Bronchial epithelial cell (primary cell): ENCODE measurements around the gene GMCL1. TPM values are rescaled to one million over a fixed set of nuclear protein-coding genes. Genes with fewer than 3 reads are reported as not detected.
"Not testable (repeated sequence)": the region's sequence is repeated elsewhere in the genome, so short reads cannot be mapped to it uniquely, and the experiment has no call there.

Experiments
- DNase-seq: peaks from one replicate; pipeline ENCODE4 v3.0.0-alpha.2; 2010; ENCODE audit warnings: low read depth
- FAIRE-seq: peaks from 2 replicates; lab custom pipeline; 2011; peaks lifted over from hg19 to GRCh38; lab: Jason Lieb, UNC
- H3K27me3 ChIP-seq: 2 replicates; pipeline ENCODE4 v1.5.1; 2011; ENCODE audit warnings: low read length; ENCODE audit not compliant: control insufficient read depth, insufficient read depth
- H3K36me3 ChIP-seq: 2 replicates; pipeline ENCODE4 v1.5.1; 2011; ENCODE audit warnings: low read length; ENCODE audit not compliant: control insufficient read depth, insufficient read depth
- H3K4me3 ChIP-seq: 2 replicates; pipeline ENCODE4 v1.5.1; 2011; ENCODE audit warnings: mild to moderate bottlenecking, low read depth, low read length, control low read depth
- CTCF ChIP-seq: IDR thresholded peaks from 2 replicates; pipeline ENCODE4 v1.5.1; 2011; ENCODE audit warnings: mild to moderate bottlenecking, moderate library complexity, low read length, control low read depth, inconsistent platforms; ENCODE audit not compliant: insufficient read depth, severe bottlenecking
- total RNA-seq: library from RNA; depleted of rRNA; stranded (reverse); fragments of >200 nt; gene quantifications from 2 replicates; pipeline ENCODE4 v1.2.1, GENCODE V29; 2014

The GMCL1 gene
- total RNA-seq, 1 donor from 2014 or later, result 9.5 TPM

- TF ChIP-seq CTCF, result no peak
- FAIRE-seq, result no peak
- Histone ChIP-seq H3K27me3 (no peaks in the 10 kb centered on the region), H3K36me3 (peaks cover 12% of the 10 kb centered on the region), H3K4me3 (no peak overlapping the region)
- DNase-seq, result no peak
Measured at GRCh38 chr2:69801745-69802290, 27.6 kb upstream of the GMCL1 start.

GRCh38 chr2:69802781-69803367 lies 26.6 kb upstream of the GMCL1 start:
- peaks cover 16% of the 10 kb centered on the region for H3K36me3 ChIP-seq
- not testable (repeated sequence) for DNase-seq, H3K4me3 ChIP-seq, FAIRE-seq, H3K27me3 ChIP-seq

DNA sequence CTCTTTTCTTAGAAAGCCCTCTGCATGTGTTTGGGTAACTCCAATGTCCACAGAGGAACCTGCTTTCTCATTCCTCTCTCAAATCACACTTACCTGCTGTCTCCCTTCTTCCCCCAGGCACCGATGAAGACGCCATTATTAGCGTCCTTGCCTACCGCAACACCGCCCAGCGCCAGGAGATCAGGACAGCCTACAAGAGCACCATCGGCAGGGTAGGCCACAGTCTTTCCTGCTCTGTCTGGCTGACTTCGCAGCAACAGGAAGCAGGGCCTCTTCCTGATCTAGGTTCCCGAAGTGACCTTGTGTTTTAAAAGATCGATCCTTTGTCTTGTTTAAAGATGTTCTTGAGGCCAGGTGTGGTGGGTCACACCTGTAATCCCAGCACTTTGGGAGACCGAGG lies 25.0 kb upstream of the GMCL1 start:
- FAIRE-seq, result no peak
- H3K4me3 ChIP-seq, result no peak overlapping the region
- H3K27me3 ChIP-seq, result no peaks in the 10 kb centered on the region
- H3K36me3 ChIP-seq, result peaks cover 20% of the 10 kb centered on the region
- DNase-seq, result no peak
- TF ChIP-seq CTCF, result no peak

GRCh38 chr2:69805887-69806286 lies 23.6 kb upstream of the GMCL1 start:
- TF ChIP-seq CTCF, result no peak
- peaks cover 19% of the 10 kb centered on the region for H3K36me3 ChIP-seq

DNA sequence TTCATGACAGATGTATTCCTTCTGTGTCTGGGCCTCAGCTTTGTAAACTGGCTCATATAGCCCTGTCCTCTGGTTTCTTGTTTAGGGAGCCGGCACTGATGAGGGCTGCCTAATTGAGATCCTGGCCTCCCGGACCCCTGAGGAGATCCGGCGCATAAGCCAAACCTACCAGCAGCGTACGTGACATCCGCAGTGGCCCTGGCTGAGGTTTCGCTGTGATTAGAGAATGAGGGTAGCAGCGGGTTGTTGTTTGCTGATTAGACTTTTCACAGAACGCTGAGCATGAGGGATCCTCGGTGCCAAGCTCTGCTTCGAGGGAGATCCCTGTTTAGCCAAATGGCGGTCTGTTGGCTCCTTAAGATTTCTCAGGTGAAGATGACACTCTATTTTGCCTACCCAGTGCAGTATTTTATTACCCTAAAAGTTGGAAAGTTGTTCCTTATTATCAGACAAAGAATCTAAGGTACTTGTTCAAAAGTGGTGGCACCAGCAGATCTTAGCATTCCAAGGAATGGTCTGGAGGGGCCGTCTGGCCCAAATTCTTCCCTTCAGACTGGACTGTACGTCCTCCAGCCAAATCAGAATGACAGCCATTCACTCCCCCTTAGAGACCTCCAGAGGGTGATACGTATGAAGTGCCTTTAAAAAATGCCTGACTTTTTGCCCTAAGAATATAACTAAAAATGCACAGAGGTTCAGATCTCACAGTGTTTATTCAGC lies 21.5 kb upstream of the GMCL1 start:
- DNase-seq, result no peak
- Histone ChIP-seq H3K4me3 (no peak overlapping the region), H3K27me3 (no peaks in the 10 kb centered on the region), H3K36me3 (peaks cover 25% of the 10 kb centered on the region)
- TF ChIP-seq CTCF, result no peak
- no peak for FAIRE-seq

More at GRCh38 chr2:69805887-69806286, 23.6 kb upstream of the GMCL1 start:
- FAIRE-seq, result no peak
- Histone ChIP-seq H3K4me3 (no peak overlapping the region), H3K27me3 (no peaks in the 10 kb centered on the region)
- DNase-seq, result no peak

DNA sequence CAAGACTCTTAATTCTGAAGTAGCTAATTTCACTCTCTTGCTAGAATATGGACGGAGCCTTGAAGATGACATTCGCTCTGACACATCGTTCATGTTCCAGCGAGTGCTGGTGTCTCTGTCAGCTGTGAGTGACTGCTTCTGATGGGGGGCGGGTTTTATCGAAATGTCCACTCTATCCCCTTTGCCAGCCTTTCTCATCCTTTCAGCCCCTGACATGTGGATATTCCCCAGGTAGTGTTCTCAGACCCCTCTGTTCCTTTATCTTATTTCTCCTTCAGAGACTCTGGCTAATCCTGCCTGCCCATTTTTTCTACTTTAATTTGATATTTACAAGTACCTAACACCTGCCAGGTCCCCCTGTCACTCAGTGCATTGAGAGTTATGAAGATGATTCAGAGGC lies 18.9 kb upstream of the GMCL1 start:
- peaks cover 22% of the 10 kb centered on the region for H3K36me3 ChIP-seq

More for the DNA sequence above, 18.9 kb upstream of the GMCL1 start:
- FAIRE-seq (no peak), DNase-seq (no peak)
- Histone ChIP-seq H3K27me3 (no peaks in the 10 kb centered on the region), H3K4me3 (no peak overlapping the region)
- TF ChIP-seq CTCF, result no peak
